Stimulated activated naive CD8-positive, alpha-beta T cell treated with anti-CD3 and anti-CD28 coated beads, Interleukin-15, Interleukin-2, amounts not matched to agents 100 U/mL and 50 U/mL, for 24 hours (primary cell): ENCODE results near the gene ANTXR1.

Source experiments
- ATAC-seq: fragments of 150-1000 bp; cut with Tn5 transposase; one replicate; pipeline ENCODE4 v1.10.0; 2021
- DNase-seq: peaks from one replicate; pipeline ENCODE4 v3.0.0; 2021

Gene ANTXR1

DNA sequence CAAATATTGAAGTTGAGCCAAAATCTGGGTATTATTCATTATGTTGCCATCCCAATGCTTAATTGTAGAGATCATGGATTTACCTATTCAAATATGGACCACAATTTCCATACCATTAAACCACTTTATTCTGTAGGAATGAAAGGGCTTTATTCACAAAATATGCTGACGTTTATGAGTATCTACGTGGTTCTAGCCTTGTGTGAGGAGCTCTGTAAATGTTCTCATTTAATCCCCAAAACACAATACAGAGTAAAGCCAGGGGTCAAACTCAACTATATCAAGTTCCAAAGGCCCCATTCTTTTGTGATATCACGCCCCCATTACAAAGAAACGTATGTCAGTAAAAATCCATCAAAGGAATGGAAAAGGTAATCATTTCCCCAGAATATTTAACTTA, 61.9 kb downstream of the ANTXR1 start:
- ATAC-seq = no peak

DNA sequence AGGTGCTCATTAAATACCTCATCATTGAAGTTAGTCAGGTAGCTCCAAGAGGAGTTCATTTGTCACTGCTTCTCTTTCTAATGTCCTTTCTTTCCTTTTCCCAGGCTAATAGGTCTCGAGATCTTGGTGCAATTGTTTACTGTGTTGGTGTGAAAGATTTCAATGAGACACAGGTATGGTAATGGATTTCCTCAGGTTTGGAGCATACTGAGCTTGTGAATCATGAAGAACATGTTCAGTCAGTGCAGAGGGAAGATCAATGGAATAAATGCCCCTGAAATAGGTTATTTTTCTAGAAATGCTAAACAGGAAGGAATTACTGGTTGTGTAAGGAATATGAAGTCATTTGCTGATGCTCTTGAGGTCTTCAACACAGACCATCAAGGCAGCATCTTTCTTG, 62.5 kb downstream of the ANTXR1 start:
- no peak for DNase-seq

More for the DNA sequence above, 61.9 kb downstream of the ANTXR1 start:
- DNase-seq = no peak

DNA sequence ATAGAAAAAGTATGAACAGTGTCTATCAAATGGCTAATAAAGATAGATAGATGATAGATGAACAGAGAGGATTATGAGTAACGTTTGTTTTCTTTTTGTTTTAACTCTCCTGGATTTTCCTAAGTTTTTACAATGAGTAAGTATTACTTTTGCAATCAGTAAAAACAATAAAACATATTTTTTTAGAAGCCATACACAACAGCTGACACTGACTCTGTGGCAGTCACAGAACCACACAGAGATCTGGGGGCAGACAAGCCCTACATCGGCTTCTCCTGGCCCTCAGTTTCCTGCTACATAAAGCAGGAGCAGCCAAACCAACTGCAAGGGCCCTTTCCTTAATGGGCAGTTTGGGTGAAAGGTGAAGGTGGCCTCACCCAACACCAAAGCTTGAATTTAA, 63.6 kb downstream of the ANTXR1 start:
- ATAC-seq = no peak

More for the DNA sequence above, 62.5 kb downstream of the ANTXR1 start:
- ATAC-seq = no peak

DNA sequence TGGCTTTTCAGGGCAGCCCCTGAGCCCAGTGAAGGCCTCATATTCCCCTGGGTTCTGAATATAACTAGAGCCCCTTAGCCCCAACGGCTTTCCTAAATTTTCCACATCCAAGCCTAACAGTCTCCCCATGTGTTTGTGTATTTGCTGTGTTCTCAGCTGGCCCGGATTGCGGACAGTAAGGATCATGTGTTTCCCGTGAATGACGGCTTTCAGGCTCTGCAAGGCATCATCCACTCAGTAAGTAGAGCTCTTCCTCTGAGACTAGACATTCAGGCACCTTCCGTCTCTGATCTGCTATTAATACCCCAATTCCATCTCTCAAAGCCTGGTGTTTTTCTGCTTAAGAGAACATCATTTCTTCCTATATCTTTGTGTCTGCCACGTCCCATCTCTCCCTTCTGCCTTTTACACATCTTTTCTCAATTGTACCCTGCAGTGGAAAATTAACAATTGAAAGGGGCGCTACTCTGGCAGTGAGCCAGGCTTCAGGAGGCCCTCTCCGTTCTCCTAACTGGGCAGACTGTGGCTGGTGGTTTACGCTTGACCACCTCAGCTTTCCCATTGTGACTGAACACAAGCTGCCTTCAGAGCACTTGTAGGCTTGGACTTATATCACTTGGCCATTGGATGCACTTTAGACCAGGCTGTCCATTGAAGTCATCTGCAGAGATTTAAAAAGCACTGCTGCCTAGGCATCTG, 64.4 kb downstream of the ANTXR1 start:
- ATAC-seq = no peak
- no peak for DNase-seq

More for the DNA sequence above, 63.6 kb downstream of the ANTXR1 start:
- no peak for DNase-seq

DNA sequence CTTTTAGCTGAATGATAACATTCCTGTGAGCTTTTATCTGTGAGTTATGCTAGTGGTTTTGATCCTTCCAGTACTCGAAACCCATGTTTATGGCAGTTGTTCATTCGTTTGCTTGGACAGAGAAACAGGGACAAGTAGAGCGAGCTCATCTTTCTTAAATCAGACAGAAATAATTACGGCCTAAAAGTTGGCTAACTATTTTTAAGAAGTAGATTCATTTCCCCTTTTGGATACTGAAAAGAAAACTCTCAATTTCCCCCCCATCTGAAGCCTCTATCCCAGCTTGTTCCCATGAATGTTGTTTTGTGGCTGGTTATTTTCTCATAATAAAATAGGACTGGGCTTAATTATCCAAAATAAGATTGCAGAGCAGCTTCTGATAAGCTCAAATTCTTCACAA, 67.1 kb downstream of the ANTXR1 start:
- ATAC-seq = no peak

DNA sequence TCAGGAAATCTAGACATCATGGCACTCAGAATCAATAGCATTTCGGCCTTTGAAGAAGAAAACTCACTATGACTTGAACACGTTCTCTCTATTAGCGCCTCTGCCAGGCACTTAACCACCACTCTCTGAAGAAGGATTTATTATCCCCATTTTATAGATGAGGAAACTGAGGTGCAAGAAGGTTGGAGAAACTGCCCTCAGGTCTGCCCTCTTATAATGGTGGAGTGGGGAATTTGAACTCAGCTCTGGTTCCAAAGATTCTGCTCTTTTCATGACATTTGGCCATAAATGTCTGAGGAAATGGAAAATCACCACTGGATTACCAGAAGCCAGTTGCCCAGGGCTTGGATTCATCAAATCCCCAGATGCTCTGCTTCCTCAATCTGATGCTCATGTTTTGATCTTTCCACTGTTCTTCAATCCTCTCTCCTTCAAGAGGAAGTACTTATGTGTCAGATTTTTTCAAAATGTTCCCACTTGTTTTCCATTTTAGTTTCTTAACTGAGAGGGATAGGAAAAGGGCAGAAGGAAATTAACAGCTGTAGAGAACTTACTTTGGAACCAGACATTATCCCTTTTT, 68.1 kb downstream of the ANTXR1 start:
- DNase-seq = no peak
- ATAC-seq = no peak

More for the DNA sequence above, 67.1 kb downstream of the ANTXR1 start:
- no peak for DNase-seq

DNA sequence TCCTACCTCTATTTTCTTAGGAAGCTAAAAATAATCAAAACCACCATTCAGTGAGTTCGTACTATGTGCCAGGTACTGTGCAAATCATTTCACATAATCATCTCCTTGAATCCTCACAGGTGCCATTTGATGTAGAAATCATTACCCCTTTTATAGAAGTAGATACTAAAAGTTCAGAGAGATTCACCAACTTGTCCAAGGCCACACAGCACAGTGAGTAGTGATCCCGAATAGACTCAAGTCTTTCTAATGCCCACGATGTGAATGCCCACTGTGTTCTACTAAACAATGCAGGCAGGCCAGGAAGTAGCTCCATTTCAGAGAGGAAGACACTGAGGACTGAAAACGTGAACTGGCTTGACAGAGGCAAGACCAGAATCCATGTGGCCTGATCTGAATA, 68.8 kb downstream of the ANTXR1 start:
- no peak for DNase-seq
- ATAC-seq = no peak

DNA sequence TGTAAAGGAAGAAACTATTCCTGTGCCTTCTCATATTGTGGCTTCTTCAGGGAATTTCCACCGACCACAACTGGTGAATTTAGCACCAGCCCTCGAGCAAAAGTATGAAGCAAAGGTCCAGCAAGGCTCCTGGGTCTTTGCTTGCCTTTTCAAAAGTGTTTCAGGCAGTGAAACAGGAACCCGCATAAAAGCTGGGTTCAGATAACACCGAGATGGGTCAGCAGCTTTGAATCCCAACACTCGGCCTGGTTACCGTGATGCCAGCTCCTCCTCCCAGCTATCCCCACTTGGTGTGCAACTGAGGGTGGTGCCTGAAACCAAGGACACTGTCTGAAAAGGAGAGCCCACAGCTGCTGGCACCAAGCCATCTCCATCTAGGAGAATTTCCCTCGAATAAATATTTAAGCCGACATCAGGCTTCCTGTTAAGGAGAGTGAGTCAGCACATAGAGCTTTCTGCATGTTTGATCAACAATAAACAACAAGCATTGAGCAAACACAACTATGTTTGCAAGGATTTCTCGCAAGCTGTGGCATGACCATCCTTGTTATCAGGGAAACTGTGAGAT, 69.5 kb downstream of the ANTXR1 start:
- ATAC-seq (no peak), DNase-seq (no peak)

DNA sequence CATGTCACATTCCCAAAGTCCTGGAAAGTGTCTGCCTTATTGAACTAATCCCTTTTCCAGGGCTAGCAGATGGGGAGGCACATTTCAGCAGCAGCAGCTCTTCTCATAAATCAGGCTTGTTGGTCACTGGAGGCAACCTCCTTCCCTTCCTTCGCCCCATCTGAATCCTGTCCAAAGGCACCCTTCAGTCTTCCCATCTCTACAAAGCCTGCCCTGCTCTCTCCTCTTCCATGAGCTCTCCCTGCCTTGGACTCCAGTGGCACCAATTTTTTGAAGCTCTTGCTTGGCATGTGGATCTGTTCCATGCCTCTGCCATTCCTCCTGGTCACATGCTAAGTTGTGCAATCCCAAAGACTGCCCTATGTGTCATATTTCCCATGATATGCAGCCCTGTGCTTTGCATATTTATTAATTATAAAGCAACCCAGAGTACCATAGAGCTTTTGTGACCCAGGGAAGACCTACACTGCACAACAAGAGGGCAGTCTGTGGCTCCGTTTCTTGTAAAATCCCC, 70.3 kb downstream of the ANTXR1 start:
- no peak for DNase-seq
- no peak for ATAC-seq

DNA sequence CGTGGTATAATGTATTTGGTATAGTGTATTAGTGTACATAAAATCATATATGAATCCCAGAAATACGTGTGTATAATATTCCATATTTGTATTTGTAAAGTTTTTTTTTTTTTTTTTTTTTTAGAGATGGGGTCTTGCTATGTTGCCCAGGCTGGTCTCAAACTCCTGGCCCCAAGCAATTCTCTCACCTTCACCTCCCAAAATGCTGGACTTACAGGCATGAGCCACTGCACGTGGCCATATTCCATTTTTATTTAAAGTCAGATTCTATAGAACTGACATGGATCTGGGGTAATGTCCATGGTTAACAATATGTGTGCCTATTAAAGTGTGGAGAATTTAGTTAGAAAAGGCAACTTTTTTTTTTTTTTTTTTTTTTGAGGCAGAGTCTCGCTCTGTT, 71.5 kb downstream of the ANTXR1 start:
- no peak for ATAC-seq
- DNase-seq = no peak

DNA sequence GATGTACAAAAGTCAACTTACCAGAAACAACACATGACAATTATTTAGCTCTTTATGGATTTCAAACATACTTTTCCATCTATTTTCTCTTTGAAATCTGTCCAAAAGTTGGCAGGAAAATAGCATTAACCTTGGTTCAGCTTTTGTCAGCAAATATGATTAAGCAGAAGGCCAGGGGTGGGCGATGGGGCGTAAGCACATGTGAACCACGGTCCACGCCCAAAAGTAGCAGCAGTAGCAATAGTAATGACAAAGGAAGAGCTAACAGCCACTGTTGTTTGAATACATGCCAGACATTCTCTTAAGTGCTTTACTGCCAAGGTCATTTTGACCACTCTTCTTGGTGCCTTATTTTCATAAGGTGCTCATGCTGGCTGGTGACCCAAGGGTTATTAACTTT, 73.5 kb downstream of the ANTXR1 start:
- ATAC-seq (no peak), DNase-seq (no peak)

DNA sequence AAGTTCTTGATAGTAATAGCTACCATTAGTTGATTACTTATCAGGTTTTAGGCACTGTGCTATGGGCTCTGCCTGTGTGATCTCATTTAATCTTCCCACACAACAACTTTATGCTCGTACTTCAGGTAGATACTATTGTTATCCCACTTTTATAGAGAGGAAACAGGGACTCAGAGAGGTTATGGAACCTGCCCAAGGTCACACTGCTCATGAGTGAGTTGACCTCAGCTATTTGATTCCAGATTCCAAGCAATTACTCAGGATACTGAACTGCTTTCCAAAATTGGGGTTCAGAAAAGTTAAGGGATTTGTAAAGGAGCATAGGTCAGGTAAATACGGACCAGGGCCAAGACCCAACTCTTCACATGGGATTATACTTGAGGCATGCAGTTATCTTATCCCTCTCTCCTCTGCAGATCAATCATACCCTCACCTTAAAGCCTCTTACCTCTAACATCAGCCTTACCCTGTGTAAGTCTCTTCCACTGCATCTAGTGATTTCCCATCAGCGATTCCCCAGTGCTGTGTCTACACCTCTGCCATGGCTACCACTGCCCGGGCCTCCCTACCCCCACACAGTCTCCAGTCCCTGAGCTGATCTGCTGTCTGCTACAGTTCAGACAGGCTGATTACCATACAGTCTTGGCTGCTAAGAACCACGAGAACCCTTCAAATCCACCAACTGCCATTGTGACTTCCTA, 74.4 kb downstream of the ANTXR1 start:
- ATAC-seq (no peak), DNase-seq (no peak)

DNA sequence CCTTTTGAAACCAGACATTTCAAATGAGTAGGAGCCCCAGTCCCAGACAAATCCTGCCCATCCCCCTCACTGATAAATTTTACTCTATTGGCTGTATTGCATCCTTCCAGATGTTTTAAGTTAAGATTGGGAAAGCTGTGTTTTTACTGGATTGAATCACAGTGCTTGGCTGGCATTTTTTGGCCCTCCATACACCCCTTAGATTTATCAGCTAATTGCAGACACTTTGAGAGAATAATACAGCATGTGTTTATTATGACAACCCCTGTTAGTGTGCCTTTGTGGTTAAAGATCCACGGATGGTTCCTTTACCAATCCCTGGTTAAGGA, 74.9 kb downstream of the ANTXR1 start:
- DNase-seq (no peak), ATAC-seq (no peak)

DNA sequence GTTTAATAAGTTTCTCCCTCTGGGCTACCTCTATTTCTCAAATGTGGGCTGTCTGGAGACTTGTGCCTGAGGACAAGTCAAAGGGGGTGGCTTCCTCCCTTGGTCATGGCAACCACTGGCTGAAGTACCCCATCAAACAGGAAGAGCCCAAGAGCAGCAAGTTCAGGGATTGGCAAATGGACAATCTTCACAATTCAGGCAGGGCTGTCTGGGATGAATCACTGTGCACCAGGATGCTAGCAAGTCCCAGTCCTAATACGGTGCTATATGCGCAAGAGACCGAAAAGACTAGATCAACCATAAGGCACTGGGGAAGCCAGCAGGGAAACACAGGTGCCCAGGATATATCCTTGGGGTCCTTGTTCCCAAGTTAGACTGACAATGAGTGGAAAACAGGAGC, 75.5 kb downstream of the ANTXR1 start:
- DNase-seq (no peak), ATAC-seq (no peak)

DNA sequence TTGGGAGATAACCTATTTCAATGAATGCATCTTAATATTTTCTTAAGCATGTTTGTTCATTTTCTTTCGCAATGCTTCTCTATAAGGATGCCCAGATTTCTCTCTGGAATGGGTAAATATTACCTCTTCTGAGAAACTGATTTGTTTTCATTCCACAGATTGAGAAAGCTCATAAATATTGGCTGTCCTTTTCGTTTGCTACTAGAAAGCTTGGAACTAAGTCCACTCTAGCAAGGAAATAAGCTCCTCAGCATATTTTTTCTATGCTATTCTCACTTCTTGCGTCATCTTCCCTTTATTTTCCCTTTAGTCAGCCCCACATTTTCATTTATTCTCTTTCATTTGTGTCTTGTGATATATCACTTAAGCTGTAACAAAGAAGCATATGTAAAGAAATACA, 76.3 kb downstream of the ANTXR1 start:
- ATAC-seq (no peak), DNase-seq (no peak)

DNA sequence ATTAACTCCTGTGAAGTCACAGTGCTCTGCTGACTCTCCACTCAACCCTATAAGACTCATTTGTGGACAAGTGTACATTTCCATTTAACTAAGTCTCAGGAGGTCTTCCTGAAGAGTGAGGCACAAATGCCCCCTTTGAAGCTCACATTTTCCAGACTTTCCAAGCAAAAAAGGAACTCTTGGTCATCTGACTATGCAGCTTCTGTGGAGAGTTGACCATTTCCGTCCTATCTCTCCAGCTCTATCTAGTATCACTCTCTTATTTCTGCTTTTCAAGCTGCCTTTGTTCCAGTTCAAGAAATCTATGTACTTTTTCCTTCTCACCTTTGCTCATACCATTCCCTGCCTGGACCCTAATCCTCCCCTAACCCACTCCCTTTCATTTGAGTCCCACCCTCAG, 77.0 kb downstream of the ANTXR1 start:
- no peak for DNase-seq
- ATAC-seq = no peak

DNA sequence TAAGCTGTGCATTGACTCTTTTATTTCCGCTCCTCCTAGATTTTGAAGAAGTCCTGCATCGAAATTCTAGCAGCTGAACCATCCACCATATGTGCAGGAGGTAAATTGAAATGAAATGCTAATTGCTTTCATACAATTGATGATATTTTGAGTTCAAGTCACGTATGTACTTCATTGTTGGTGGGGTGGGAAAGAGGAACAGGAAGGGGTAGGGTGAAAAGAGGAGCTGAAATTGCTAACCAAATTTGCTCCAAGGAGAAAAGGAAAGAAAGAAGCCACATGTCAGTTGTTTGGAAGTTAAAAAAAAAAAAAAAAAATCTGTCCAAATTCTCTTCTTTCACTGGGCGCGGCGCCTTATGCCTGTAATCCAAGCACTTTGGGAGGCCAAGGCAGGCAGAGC, 77.8 kb downstream of the ANTXR1 start:
- DNase-seq (no peak), ATAC-seq (no peak)

DNA sequence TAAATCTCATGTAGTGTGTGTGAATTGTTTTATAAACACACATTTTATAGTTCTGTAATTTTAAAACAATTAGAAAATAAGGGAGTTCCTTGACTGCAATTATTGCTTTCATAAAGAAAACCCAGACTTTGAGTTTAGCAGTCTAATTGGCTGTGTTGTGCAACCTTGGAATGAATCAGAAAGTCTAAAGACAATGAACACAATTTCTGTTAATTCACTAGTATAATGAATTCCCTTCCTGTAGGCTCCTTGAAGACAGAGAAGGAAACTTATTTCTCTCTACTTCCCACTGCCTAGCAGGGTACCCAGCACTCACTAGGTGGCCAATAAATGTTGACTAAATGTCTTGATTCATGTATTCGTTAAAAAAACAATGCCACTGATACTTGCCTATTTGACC, 79.9 kb downstream of the ANTXR1 start:
- no peak for DNase-seq
- ATAC-seq = no peak

DNA sequence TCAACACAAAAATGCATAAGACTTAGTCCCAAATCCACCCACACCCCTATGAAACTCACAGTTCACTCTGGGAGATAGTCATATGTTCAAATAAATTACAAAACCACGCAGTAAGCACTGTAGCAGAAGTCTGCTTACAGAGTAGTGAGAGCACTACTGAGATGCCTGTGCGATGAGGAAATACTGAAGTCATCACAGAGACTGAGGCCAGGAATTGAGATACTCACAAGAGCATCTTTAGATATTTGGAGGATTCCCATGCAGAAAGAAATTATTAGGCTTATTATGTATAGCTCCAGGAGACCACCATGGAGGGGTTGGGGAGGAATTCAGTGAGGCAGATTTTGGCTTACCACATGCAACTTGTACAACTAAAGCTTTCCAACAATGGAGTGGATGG, 82.3 kb downstream of the ANTXR1 start:
- no peak for DNase-seq
- no peak for ATAC-seq

DNA sequence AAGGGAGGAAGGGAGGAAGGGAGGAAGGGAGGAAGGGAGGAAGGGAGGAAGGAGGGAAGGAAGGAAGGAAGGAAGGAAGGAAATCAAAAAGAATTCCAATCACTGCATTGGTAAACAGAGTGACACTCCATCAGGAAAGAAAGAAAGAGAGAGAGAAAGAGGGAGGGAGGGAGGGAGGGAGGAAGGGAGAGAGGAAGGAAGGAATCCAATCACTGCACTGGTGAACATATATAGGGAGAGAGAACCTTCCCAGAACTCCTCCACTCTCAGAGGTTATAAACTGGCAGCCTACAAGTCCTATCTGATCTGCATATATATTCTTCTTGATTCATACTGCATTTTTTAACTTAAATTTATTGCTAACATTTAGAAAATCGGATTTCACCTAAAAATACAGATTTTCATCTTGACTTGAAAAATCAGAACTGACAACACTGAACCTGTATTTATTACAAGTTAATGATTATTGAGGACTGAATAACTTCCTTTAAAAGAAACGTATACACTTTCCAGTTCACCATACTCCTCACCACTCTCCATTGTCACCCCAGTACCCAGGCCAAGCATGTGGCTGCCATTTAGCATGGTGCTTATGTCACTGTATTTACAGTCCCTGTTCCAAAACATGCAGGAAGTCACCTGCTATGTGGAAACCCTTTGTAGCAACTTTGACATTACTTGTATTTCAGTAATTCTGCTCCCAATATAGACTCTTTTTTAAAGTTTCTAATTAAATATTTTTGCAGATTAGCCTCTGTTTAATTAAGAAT, 83.5 kb downstream of the ANTXR1 start:
- DNase-seq = no peak
- no peak for ATAC-seq

DNA sequence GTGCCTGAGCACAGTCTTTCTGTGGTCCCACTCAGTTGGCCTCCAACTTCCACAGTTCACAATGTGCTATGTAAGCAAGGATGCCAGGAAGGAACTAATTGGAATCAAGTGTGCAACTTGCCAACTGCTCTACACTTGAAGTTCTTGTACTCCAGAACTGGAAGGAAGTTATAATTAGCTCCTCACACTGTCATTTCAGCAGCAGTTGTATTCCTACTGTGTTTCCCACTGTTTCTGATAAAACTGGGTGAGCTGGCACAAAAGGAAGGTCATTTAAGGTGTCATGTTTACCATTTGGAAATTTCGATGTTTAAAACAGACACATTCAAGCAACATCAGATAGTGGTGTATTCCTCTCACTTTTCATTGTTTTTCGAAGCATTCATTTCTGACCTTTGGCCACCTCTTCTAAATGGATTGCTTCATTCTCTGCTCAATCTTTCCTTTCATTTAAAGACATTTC, 84.2 kb downstream of the ANTXR1 start:
- DNase-seq (no peak), ATAC-seq (no peak)

DNA sequence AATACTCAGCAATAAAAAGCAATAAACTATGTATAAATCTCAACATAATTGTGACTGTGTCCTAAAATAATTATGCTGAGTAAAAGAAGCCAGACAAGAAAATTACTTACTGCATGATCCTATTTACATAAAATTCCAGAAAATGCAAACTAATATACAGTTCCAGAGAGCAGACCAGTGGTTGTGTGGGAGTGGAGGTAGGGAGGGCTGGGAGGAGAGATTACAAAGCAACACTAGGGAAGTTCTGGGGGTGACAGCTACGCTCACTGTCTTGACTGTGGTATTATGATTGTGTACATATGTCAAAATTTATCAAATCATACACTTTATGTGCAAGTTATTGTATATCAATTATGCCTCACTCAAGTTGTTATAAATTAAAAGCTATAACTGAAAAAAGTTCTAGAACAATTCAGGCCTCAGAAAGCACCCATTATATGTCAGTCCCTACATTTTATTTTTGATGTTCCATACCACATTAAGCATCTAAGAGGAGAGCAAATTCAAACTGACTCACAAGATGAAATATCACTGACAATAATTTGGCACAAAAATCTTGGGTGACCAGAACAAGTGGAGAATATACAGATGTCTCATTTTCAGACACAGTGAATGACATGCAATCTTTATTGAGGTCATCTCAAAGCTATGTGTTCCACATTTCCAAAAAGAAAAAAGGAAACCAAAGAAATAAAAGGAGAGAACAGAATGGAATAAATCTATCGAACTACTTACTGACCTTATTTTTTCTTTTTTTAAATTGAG, 85.1 kb downstream of the ANTXR1 start:
- DNase-seq (no peak), ATAC-seq (no peak)
